HG02798 (cell line): ENCODE measurements around the gene SPZ1.
"Not testable (repeated sequence)": the region's sequence is repeated elsewhere in the genome, so short reads cannot be mapped to it uniquely, and the experiment has no call there.

Experiments
- ATAC-seq: cut with Tn5 transposase; IDR thresholded peaks from one replicate; pipeline ENCODE4 v1.9.1; 2021; ENCODE audit warnings: mild to moderate bottlenecking; ENCODE audit not compliant: unreplicated experiment, poor library complexity

SPZ1 gene, protein sequence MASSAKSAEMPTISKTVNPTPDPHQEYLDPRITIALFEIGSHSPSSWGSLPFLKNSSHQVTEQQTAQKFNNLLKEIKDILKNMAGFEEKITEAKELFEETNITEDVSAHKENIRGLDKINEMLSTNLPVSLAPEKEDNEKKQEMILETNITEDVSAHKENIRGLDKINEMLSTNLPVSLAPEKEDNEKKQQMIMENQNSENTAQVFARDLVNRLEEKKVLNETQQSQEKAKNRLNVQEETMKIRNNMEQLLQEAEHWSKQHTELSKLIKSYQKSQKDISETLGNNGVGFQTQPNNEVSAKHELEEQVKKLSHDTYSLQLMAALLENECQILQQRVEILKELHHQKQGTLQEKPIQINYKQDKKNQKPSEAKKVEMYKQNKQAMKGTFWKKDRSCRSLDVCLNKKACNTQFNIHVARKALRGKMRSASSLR

DNA sequence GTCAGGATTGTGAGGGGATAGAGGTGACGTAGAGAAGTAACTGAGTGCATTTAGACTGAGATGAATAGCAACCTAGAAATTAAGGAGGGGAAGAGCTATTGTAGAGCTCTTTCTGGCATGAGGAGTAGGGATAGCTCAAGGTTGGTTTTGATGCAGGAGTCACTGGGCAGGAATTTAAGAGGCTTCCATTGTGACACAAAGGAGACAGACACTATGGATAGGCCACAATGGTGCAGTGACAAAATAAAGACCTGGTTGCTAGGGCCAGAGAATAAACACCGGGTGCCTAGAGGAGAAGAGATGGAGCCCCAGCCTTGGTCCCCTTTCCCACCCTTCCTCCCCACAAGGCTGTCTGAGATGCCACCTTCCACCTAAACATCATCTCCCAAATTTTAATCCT lies at the start of gene SPZ1:
Gene SPZ1 (plus strand): TSS at position 301 of the 400 bp plus-strand sequence. CDS start 214 bp downstream, outside the sequence.
- no peak for ATAC-seq

DNA sequence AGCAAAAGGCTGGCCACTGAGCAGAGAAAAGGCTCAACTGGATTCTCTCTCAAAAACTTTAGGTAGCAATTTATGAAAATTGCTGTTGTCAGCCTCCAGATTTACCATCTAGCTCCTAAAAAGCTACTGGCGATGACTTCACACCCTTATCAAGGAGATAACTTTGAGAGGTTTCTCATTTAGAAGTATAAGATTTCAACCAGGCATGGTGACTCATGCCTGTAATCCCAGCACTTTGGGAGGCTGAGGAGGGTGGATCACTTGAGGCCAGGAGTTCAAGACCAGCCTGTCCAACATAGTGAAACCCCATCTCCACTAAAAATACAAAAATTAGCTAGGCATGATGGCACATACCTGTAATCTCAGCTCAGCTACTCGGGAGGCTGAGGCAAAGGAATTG lies 49.3 kb upstream of the SPZ1 start:
- ATAC-seq = not testable (repeated sequence)

DNA sequence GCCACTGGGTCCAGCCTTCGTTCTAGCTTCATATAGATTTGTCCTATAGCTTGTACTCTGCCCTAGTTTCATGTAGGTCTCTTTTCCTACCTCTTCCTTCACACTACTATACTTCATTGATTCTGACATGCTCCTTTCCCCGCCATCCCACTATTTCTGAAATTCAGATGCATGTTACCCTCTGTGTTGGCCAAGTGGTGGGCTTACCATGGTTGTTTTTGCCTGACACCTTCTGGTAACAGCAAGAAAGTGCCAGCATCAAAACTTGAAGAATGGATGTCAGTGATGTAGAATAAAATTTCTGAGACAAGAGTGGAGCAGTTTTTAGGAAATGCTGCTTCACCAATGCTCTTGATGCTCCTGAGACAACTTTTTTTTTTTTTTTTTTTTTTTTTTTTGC lies 44.5 kb upstream of the SPZ1 start:
- no peak for ATAC-seq

DNA sequence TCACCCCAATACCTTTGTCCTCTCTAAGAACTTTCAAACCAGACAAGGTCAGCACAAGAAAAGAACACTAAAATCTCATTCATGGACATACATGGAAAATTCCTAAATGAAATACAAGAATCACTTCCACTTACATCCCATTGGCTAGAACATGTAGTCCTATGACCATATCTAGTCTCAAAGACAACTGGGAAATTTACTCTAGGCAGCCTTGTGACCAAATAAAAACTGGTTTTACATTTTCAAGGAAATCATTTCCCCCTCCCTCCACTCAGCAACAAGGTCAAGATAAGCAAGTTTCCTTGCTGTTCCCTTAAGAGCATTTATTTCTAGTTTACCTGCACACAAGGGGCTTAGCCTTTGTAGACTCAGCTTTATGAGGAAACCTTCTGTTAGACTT lies 43.6 kb upstream of the SPZ1 start:
- no peak for ATAC-seq

DNA sequence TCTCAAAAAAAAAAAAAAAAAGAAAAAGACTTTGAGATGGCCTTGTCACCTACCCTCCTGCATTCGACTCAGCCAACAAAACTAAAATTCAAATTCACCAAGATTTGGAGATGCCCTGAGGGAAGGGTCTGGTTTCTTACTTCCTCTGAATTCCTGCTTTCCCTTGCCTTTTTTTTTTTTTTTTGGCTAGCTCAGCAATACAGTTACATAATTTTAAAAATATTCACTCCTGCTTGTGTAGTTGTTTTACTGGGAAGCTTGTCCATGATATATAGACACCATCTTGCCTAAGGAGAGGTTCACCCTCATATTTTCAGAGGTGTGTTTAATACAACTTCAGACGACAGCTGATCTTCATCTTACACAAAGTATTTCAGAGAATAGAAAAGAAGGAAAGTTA lies 42.6 kb upstream of the SPZ1 start:
- no peak for ATAC-seq

DNA sequence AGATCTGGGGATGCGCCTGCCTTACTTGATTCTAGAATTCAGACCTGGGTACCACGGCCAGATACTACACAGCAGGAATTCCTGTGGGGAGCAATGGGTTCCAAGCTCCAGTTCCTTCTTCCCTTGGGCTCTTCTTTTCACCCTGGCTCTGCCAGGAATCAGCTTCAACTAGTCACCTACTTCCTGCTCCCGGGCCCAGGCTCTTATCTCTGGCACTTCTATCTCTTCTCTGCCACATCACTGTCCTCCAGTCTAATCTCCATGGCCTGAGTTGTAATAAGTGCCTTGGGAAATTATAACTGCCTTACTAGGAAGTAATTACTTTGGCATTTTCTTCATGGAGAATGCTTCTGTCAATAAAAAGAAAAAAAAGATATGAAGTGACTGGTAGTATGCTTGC lies 37.7 kb upstream of the SPZ1 start:
- ATAC-seq = no peak

DNA sequence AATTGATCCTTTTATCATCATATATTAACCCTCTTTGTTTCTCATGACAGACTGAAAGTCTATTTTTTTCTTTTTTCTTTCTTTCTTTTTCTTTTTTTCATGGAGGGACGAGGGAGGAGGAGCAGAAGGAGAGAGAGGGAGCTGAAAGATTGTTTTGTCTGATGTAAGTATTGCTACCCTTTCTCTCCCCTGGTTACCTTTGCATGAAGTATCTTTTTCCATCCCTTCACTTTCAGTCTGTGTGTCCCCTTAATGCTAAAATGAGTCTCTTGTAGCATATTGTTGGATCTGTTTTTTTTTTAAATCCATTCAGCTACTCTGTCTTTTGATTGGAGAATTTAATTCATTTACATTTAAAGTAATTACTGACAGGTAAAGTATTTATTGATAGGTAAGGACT lies 36.4 kb upstream of the SPZ1 start:
- no peak for ATAC-seq

DNA sequence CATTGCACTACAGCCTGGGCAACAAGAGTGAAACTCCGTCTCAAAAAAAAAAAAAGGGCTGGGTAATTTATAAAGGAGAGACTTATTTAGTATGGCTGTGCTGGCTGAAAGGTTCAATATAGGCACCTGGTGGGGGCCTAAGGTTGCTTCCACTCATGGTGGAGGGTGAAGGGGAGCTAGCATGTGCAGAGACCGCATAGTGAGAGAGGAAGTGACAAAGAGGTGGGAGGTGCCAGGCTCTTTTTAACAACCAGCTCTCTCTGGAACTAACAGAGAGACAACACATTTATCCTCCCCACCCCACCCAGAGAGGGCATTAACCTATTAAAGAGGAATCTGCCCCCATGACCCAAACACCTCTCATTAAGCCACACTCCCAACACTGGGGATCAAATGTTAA lies 35.1 kb upstream of the SPZ1 start:
- ATAC-seq = no peak

DNA sequence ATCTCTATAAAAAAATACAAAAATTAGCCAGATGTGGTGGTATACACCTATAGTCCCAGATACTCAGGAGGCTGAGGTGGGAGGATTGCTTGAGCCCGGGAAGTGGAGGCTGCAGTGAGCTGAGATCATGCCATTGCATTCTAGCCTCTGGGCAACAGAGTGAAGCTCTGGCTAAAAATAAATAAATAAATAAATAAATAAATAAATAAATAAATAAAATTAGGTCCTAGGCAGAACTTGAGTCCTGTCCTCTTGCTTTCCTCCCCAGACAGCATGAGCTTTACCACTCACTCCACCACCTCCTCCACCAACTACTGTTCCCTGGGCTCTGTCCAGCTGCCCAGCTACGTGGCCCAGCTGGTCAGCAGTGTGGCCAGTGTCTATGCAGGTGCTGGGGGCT lies 31.6 kb upstream of the SPZ1 start:
- ATAC-seq = no peak

DNA sequence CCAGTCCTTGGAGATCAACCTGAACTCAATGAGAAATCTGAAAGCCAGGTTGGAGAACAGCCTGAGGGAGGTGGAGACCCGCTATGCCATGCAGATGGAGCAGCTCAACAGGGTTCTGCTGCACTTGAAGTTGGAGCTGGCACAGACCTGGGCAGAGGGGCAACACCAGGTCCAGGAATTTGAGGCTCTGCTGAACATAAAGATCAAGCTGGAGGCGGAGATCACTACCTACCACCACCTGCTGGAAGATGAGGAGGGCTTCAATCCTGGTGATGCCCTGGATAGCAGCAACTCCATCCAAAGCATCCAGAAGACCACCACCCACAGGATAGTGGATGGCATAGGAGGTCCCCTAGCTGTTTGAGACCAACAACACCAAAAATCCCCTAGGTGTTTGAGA lies 30.5 kb upstream of the SPZ1 start:
- ATAC-seq = no peak

DNA sequence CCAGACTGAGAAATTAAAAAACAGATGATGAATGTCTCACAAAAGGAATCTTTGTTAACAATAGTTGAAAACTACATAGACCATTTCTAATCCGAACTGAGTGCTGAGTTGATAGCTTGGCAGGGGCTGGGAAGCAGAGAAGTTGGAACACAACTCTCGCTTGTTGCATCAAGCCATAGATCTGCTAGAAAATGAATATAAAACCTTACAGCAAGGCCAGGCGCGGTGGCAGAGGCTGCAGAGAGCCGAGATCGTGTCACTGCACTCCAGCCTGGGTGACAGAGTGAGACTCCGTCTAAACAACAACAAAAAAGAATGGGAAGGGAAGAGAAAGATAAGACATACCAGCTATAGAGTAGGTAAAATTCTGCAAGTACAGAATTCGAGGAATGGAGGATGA lies 28.0 kb upstream of the SPZ1 start:
- ATAC-seq = no peak

DNA sequence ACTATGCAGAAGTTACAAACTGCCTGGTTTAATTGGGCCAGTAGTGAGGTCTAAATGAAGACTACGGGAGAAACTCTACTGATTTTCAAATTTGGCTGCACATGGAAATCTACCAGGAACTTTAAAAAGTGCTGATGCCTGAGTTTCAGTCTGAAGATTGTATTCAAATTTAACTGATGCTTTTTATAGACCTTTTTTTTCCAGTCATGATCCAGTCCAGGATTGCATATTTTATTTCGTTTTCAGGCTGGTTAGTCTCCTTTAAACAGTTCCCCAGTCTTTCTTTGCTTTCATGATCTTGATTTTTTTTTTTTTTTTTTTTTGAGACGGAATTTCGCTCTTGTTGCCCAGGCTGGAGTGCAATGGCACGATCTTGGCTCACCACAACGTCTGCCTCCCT lies 23.7 kb upstream of the SPZ1 start:
- ATAC-seq = no peak

DNA sequence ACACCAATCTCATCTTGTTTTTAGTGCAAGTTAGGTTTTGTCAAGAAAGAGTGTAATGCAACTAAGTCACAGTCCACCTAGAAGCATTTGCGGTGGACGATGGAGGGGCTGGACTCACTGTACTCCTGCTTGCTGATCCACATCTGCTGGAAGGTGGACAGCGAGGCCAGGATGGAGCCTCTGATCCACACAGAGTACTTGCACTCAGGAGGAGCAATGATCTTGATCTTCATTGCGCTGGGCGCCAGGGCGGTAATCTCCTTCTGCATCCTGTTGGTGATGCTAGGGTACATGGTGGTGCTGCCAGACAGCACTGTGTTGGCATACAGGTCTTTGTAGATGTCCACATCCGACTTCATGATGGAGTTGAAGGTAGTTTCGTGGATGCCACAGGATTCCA lies 20.2 kb upstream of the SPZ1 start:
- no peak for ATAC-seq

DNA sequence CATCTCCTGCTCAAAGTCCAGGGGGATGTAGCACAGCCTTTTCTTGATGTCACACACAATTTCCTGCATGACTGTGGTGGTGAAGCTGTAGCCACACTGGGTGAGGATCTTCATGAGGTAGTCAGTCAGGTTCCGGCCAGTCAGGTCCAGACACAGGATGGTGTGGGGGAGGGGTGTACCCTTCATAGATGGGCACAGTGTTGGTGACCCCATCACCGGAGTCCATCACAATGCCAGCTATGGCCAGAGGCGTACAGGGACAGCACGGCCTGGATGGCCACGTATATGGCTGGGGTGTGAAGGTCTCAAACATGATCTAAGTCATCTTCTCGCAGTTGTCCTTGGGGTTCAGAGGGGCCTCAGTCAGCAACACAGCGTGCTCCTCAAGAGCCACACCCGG lies 19.7 kb upstream of the SPZ1 start:
- ATAC-seq = no peak

DNA sequence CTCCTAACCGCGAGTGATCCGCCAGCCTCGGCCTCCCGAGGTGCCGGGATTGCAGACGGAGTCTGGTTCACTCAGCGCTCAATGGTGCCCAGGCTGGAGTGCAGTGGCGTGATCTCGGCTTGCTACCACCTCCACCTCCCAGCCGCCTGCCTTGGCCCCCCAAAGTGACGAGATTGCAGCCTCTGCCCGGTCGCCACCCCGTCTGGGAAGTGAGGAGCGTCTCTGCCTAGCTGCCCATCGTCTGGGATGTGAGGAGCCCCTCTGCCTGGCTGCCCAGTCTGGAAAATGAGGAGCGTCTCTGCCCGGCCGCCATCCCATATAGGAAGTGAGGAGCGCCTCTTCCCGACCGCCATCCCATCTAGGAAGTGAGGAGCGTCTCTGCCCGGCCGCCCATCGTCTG lies 19.0 kb upstream of the SPZ1 start:
- not testable (repeated sequence) for ATAC-seq

DNA sequence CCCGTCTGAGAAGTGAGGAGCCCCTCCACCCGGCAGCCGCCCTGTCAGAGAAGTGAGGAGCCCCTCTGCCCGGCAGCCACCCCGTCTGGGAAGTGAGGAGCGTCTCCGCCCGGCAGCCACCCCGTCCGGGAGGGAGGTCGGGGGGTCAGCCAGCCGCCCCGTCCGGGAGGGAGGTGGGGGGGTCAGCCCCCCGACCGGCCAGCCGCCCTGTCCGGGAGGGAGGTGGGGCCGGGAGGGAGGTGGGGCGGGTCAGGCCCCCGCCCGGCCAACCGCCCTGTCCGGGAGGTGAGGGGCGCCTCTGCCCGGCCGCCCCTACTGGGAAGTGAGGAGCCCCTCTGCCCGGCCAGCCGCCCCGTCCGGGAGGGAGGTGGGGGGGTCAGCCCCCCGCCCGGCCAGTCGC lies 18.5 kb upstream of the SPZ1 start:
- not testable (repeated sequence) for ATAC-seq

DNA sequence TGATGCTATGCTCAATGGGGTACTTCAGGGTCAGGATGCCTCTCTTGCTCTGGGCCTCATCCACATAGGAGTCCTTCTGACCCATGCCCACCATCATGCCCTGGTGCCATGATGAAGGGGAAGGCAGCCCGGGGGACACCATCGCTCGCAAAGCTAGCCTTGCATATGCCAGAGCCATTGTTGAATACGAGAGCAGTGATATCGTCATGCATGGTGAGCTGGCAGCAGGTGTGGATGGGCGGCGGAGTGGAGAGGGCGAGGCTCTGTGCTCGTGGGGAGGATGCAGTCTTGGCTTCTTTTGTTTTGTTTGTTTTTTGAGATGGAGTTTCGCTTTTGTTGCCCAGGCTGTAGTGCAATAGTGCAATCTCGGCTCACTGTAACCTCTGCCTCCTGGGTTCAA lies 17.2 kb upstream of the SPZ1 start:
- no peak for ATAC-seq

DNA sequence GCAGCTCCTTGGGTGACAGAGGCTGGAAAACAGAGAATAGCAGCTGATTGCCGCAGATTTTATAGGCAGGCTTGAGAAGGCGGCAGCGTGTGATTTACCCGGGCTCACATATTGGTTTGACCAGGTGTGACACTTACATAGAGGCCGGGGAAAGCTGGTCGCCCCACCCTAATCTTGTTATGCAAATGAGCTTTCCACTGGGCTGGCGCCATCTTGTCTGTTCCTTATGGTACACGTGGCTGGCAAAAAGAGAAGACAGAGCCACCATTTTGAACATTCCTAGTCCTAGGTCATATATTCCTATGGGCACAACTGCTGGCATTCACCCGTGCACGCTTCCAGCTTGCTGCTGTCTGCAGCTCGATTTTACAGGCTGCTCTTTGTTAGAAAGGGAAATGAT lies 11.3 kb upstream of the SPZ1 start:
- ATAC-seq = no peak

DNA sequence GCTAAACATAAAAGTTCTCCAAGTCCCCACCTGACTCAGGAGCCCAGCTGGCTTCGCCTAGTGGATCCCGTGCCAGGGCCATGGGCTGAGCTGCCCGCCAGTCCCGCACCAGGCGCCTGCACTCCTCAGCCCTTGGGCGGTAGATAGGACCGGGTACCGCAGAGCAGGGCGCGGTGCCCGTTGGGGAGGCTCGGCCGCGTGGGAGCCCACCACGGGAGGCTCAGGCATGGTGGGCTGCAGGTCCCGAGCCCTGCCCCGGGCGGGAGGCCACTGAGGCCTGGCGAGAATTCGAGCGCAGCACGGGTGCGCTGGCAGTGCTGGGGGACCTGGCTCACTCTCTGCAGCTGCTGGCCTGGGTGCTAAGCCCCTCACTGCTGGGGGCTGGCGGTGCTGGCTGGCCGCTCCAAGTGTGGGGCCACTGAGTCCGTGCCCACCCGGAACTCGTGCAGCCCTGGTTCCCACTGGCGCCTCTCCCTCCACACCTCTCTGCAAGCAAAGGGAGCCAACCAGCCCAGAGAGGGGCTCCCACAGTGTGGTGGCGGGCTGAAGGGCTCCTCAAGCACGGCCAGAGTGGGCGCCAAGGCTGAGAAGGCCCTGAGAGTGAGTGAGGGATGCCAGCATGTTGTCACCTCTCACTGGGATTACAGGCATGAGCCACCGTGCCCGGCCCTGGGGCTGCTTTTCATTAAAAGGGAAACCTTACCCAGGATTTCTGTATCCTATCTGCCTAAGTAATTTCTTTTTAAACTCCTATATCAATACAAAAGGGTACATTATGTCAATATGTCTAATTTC lies 9.7 kb upstream of the SPZ1 start:
- ATAC-seq = no peak

DNA sequence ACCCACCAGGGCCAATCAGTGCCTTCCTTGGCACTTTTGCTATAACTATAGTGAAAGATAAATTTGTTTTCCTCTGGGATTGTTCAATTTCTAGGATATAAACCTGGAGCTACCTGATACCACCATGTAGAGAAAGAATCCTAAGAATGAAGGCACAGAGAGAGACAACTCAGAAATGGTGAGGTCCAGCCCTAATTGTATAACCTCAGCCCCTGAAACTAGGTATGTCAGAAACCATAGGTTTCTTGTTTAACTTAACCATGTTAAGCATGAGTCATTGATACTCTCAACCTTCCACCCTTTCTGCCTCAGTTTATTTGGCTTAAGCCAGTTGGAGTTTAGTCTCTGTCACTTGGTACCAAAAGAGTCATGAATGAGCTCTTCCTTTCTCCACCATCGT lies 4.6 kb upstream of the SPZ1 start:
- ATAC-seq = no peak

DNA sequence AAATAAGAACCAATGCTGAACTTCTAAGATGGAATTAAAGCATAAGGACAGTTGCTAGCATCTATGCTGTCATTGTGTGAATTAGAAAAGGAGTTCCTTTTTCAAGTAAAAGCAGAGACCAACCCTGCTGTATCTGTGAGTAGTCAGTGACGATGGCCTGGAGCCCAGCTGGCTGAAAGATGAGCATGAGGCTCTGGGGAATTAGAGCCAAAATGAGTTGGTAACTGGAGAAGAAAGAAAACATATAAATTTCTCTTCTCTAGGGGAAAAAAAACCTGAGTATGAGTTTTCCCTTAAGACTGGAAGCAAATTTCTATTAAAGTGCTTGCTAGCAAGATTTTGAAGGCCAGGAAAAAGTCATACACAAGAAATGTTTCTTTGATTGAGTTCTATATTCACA lies 1.6 kb upstream of the SPZ1 start:
- ATAC-seq = no peak

DNA sequence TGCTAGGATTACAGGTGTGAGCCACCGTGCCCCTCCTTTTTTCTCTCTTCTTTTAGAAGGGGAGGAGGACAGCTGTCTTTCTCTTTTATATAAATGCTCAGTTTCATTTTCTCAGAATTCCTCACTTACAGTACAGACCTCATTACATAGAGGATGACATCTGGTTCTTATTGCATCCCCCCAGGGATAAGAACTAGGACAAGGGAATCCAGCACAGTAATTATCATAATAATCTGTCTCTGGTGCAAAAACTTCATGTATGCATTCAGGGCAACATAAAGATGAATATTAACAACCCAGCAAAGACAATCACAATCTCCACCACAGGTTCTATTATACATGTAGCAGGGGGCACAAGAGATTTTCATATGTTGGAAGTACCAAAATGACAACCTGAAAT lies 5.1 kb downstream of the SPZ1 start:
- ATAC-seq = no peak
